GM12891 (cell line): ENCODE measurements around the gene IGFALS.

ENCODE experiments used
- POLR2A ChIP-seq: IDR thresholded peaks from 2 replicates; pipeline ENCODE4 v1.6.1; 2011; ENCODE audit warnings: low read depth, low read length, control low read depth
- POLR2AphosphoS5 ChIP-seq: IDR thresholded peaks from 2 replicates; pipeline ENCODE4 v1.6.1; 2011; ENCODE audit warnings: low read depth, low read length, control low read depth
- SPI1 ChIP-seq: IDR thresholded peaks from 2 replicates; pipeline ENCODE4 v1.6.1; 2011; ENCODE audit warnings: low read depth, low read length, control low read depth
- TAF1 ChIP-seq: IDR thresholded peaks from 2 replicates; pipeline ENCODE4 v1.6.1; 2011; ENCODE audit warnings: low read depth, low read length, control low read depth

DNA sequence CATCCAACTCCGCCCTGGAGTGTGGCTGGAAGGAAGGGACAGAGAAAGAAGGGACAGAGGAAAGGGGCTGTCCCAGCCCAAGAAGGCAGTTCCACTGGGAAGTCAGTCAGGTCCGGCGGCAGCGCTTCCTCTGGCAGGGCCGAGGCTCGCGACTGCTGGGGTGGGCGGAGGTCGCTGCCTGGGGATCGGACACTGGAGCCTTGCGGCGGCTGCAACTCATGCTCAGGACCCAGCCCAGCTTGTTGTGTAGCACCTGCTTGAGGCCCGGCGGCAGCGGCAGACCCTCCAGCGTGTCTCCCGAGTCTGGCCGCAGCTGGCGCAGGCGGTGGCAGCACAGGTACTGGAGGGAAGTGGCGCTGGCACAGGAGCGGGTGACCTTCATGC is 16.5 kb downstream of the IGFALS start:
- TF ChIP-seq SPI1 = no peak
- no peak; the same call in 1 of the 2 replicates for TF ChIP-seq POLR2A
- no peak for TF ChIP-seq POLR2AphosphoS5
- TF ChIP-seq TAF1 = no peak
